Choroid plexus epithelial cell (primary cell): Measurements from ENCODE around the gene LCLAT1.

Experiments used
- DNase-seq: peaks from one replicate; pipeline ENCODE4 v3.0.0-alpha.2; 2010; ENCODE audit warnings: low read depth
- H3K4me3 ChIP-seq: 2 replicates; pipeline ENCODE4 v1.5.1; 2011; ENCODE audit warnings: low read depth, mild to moderate bottlenecking, control low read depth, low read length, moderate library complexity
- CTCF ChIP-seq: conservative IDR thresholded peaks from 2 replicates; pipeline ENCODE4 v1.5.1; 2011; ENCODE audit warnings: low read depth, mild to moderate bottlenecking, control low read depth, inconsistent platforms, low read length, moderate library complexity

The LCLAT1 gene

GRCh38 chr2:30625701-30626100 lies 178.7 kb downstream of the LCLAT1 start:
- no peak for TF ChIP-seq CTCF
- H3K4me3 ChIP-seq = no peak overlapping the region
- DNase-seq = no peak

- TF ChIP-seq CTCF = no peak
- DNase-seq = no peak
- no peak overlapping the region for H3K4me3 ChIP-seq
Observed at GRCh38 chr2:30626397-30626796, 179.4 kb downstream of the LCLAT1 start.

GRCh38 chr2:30627151-30627550 lies 180.1 kb downstream of the LCLAT1 start:
- no peak for DNase-seq
- no peak for TF ChIP-seq CTCF
- no peak overlapping the region for H3K4me3 ChIP-seq

- no peak for TF ChIP-seq CTCF
- H3K4me3 ChIP-seq = no peak overlapping the region
- DNase-seq = peak; percentile 76
Observed at GRCh38 chr2:30628341-30628740, 181.3 kb downstream of the LCLAT1 start.

- no peak for TF ChIP-seq CTCF
- no peak overlapping the region for H3K4me3 ChIP-seq
- peak; percentile 78 for DNase-seq
Observed at GRCh38 chr2:30629866-30630265, 182.8 kb downstream of the LCLAT1 start.

- TF ChIP-seq CTCF = no peak
- DNase-seq = peak; percentile 66
Observed at GRCh38 chr2:30631051-30631671, 184.1 kb downstream of the LCLAT1 start.

GRCh38 chr2:30633039-30633438 lies 186.0 kb downstream of the LCLAT1 start:
- DNase-seq = no peak
- H3K4me3 ChIP-seq = no peak overlapping the region
- TF ChIP-seq CTCF = no peak

More at GRCh38 chr2:30631051-30631671, 184.1 kb downstream of the LCLAT1 start:
- no peak overlapping the region for H3K4me3 ChIP-seq
